ENCODE data around the gene PCDH15.

PCDH15 gene

GRCh38 chr10:54702583-54703485, 98.2 kb downstream of the PCDH15 start:
- DNase-seq: no peak

GRCh38 chr10:54691331-54691730, 109.7 kb downstream of the PCDH15 start:
- DNase-seq: no peak

- no peak for DNase-seq
These were observed 118.5 kb downstream of the PCDH15 start for GRCh38 chr10:54682554-54682953.

GRCh38 chr10:54681136-54681535, 119.9 kb downstream of the PCDH15 start:
- DNase-seq: no peak

- no peak for DNase-seq
These were observed 133.9 kb downstream of the PCDH15 start for GRCh38 chr10:54667136-54667535.

- DNase-seq: no peak
These were observed 134.8 kb downstream of the PCDH15 start for GRCh38 chr10:54666192-54666591.

GRCh38 chr10:54665095-54665494, 135.9 kb downstream of the PCDH15 start:
- DNase-seq: no peak

- no peak for DNase-seq
These were observed 140.6 kb downstream of the PCDH15 start for GRCh38 chr10:54660397-54660796.

- no peak for DNase-seq
These were observed 144.4 kb downstream of the PCDH15 start for GRCh38 chr10:54656643-54657042.

- DNase-seq: no peak
These were observed 147.5 kb downstream of the PCDH15 start for GRCh38 chr10:54653518-54653917.

GRCh38 chr10:54650547-54650946, 150.5 kb downstream of the PCDH15 start:
- no peak for DNase-seq

- no peak for DNase-seq
These were observed 179.0 kb downstream of the PCDH15 start for GRCh38 chr10:54622017-54622416.

- no peak for DNase-seq
These were observed 180.7 kb downstream of the PCDH15 start for GRCh38 chr10:54620352-54620751.

- no peak for DNase-seq
These were observed 187.0 kb downstream of the PCDH15 start for GRCh38 chr10:54614072-54614471.

- no peak for DNase-seq
These were observed 187.9 kb downstream of the PCDH15 start for GRCh38 chr10:54613162-54613561.

GRCh38 chr10:54609423-54609822, 191.6 kb downstream of the PCDH15 start:
- no peak for DNase-seq

GRCh38 chr10:54607983-54608382, 193.0 kb downstream of the PCDH15 start:
- DNase-seq: no peak

GRCh38 chr10:54594289-54594688, 206.7 kb downstream of the PCDH15 start:
- DNase-seq: no peak

GRCh38 chr10:54587971-54588370, 213.1 kb downstream of the PCDH15 start:
- DNase-seq: no peak

- no peak for DNase-seq
These were observed 215.5 kb downstream of the PCDH15 start for GRCh38 chr10:54585572-54585971.

GRCh38 chr10:54577682-54578081, 223.3 kb downstream of the PCDH15 start:
- no peak for DNase-seq

- DNase-seq: no peak
These were observed 224.5 kb downstream of the PCDH15 start for GRCh38 chr10:54576541-54576940.

GRCh38 chr10:54559498-54559897, 241.5 kb downstream of the PCDH15 start:
- no peak for DNase-seq

- no peak for DNase-seq
These were observed 247.0 kb downstream of the PCDH15 start for GRCh38 chr10:54554028-54554427.

- DNase-seq: no peak
These were observed 251.0 kb downstream of the PCDH15 start for GRCh38 chr10:54550016-54550415.

All from stimulated activated CD4-positive, alpha-beta T cell treated with anti-CD3 and anti-CD28 coated beads, Interleukin-12 subunit alpha, Interleukin-12 subunit beta, amount 100 ng/mL, for 4 hours (primary cell).